IMR-90 (cell line): Measurements from ENCODE around the gene PSPC1. TPM values are rescaled to one million over a fixed set of nuclear protein-coding genes. Genes with fewer than 3 reads are reported as not detected.
"Not testable (repeated sequence)": the region's sequence is repeated elsewhere in the genome, so short reads cannot be mapped to it uniquely, and the experiment has no call there.

Experiments
- ATAC-seq: fragments of 200-7000 bp; cut with Tn5 transposase; 2 replicates; pipeline ENCODE4 v1.9.1; 2020; ENCODE audit warnings: low read depth, mild to moderate bottlenecking, moderate library complexity
- BruUV-seq: library from RNA; stranded (reverse); fragments of 400-500 nt; replicated peaks from 2 replicates; lab custom pipeline; 2021; lab: Mats Ljungman, UMichigan
- CTCF ChIA-PET: fragments of 300-600 bp; formaldehyde crosslinking; extraction: SDS; loops from one replicate; lab custom pipeline; 2021; ENCODE audit warnings: antibody characterized with exemption; lab: Yijun Ruan, JAX
- POLR2A ChIA-PET: fragments of 300-600 bp; sonication (Branson Sonifier 250); formaldehyde crosslinking; loops from one replicate; lab custom pipeline; 2022; ENCODE audit warnings: antibody characterized with exemption; ENCODE audit not compliant: unreplicated experiment; lab: Charles Lee
- DNase-seq: peaks from one replicate; pipeline ENCODE4 v3.0.0; 2013
- H2AFZ ChIP-seq: replicated peaks from 2 replicates; pipeline ENCODE3; 2013; ENCODE audit warnings: low read length, mild to moderate bottlenecking; ENCODE audit not compliant: poor library complexity
- H2AK5ac ChIP-seq: 2 replicates; pipeline ENCODE4 v1.6.1; 2013; ENCODE audit warnings: low read depth, low read length, inconsistent platforms
- H2AK9ac ChIP-seq: replicated peaks from 2 replicates; pipeline ENCODE3; 2013; ENCODE audit warnings: mild to moderate bottlenecking, low read depth, low read length, moderate library complexity; ENCODE audit not compliant: poor library complexity
- H2BK120ac ChIP-seq: 2 replicates; pipeline ENCODE4 v1.6.1; 2013; ENCODE audit warnings: low read depth, low read length, inconsistent platforms
- H2BK15ac ChIP-seq: 3 replicates; pipeline ENCODE4 v1.6.1; 2013; ENCODE audit warnings: low read depth, low read length, inconsistent platforms
- H2BK20ac ChIP-seq: 2 replicates; pipeline ENCODE4 v1.6.1; 2013; ENCODE audit warnings: low read depth, mild to moderate bottlenecking, inconsistent platforms, low read length, moderate library complexity
- H2BK5ac ChIP-seq: 2 replicates; pipeline ENCODE4 v1.6.1; 2013; ENCODE audit warnings: mild to moderate bottlenecking, low read depth, low read length, inconsistent platforms; ENCODE audit not compliant: poor library complexity, severe bottlenecking
- H3K14ac ChIP-seq: replicated peaks from 2 replicates; pipeline ENCODE4 v1.6.1; 2013; ENCODE audit warnings: low read depth, low read length, inconsistent platforms
- H3K18ac ChIP-seq: 2 replicates; pipeline ENCODE4 v1.6.1; 2013; ENCODE audit warnings: low read depth, low read length, control low read depth
- H3K23ac ChIP-seq: 2 replicates; pipeline ENCODE4 v1.6.1; 2013; ENCODE audit warnings: low read depth, low read length, inconsistent platforms
- H3K27ac ChIP-seq: 2 replicates; pipeline ENCODE4 v1.5.1; 2013; ENCODE audit warnings: mild to moderate bottlenecking, control low read depth, low read length; ENCODE audit not compliant: insufficient read depth
- H3K27me3 ChIP-seq: 2 replicates; pipeline ENCODE4 v1.6.1; 2013; ENCODE audit warnings: low read length; ENCODE audit not compliant: control insufficient read depth, insufficient read depth
- H3K36me3 ChIP-seq: 2 replicates; pipeline ENCODE4 v1.6.1; 2013; ENCODE audit warnings: low read length, mixed read lengths; ENCODE audit not compliant: control insufficient read depth, insufficient read depth
- H3K4ac ChIP-seq: 2 replicates; pipeline ENCODE4 v1.6.1; 2013; ENCODE audit warnings: low read depth, low read length, inconsistent platforms
- H3K4me1 ChIP-seq: 2 replicates; pipeline ENCODE4 v1.6.1; 2013; ENCODE audit warnings: low read length, mixed read lengths; ENCODE audit not compliant: control insufficient read depth, insufficient read depth
- H3K4me2 ChIP-seq: 2 replicates; pipeline ENCODE4 v1.6.1; 2013; ENCODE audit warnings: low read depth, mild to moderate bottlenecking, control low read depth, low read length, moderate library complexity
- H3K4me3 ChIP-seq: 2 replicates; pipeline ENCODE4 v1.5.1; 2013; ENCODE audit warnings: low read depth, mild to moderate bottlenecking, control low read depth, low read length, moderate library complexity; ENCODE audit not compliant: insufficient read depth
- H3K56ac ChIP-seq: 2 replicates; pipeline ENCODE4 v1.6.1; 2013; ENCODE audit warnings: low read length, inconsistent platforms; ENCODE audit not compliant: insufficient read depth; ENCODE audit errors: extremely low read depth
- H3K79me1 ChIP-seq, 2 experiments: 2 replicates each; pipeline ENCODE4 v1.6.1; 2013; ENCODE audit warnings: low read length in 2 of 2, inconsistent platforms in 1 of 2, low read depth in 1 of 2
- H3K9ac ChIP-seq: 2 replicates; pipeline ENCODE4 v1.6.1; 2013; ENCODE audit warnings: low read depth, low read length, control low read depth
- H3K9me1 ChIP-seq: 2 replicates; pipeline ENCODE4 v1.6.1; 2013; ENCODE audit warnings: low read length, inconsistent platforms; ENCODE audit not compliant: insufficient read depth
- H3K9me3 ChIP-seq: 2 replicates; pipeline ENCODE4 v1.6.1; 2013; ENCODE audit warnings: low read length; ENCODE audit not compliant: control insufficient read depth, insufficient read depth
- H4K20me1 ChIP-seq: 2 replicates; pipeline ENCODE4 v1.6.1; 2013; ENCODE audit warnings: low read length, inconsistent platforms; ENCODE audit not compliant: insufficient read depth
- H4K5ac ChIP-seq: 2 replicates; pipeline ENCODE4 v1.6.1; 2013; ENCODE audit warnings: mild to moderate bottlenecking, low read depth, low read length, control low read depth
- H4K8ac ChIP-seq, 2 experiments: 2 replicates each; pipeline ENCODE4 v1.6.1; 2013; ENCODE audit warnings: low read depth in 2 of 2, low read length in 2 of 2, control low read depth in 1 of 2, inconsistent platforms in 1 of 2
- H4K91ac ChIP-seq: 2 replicates; pipeline ENCODE4 v1.6.1; 2013; ENCODE audit warnings: low read depth, low read length, inconsistent platforms; ENCODE audit not compliant: insufficient read depth
- WGBS, 2 experiments: methylation state at CpG; one replicate each; pipeline versions ENCODE4 v1.1.5 to v1.1.7; 2013; ENCODE audit warnings: missing lambda C conversion rate in 2 of 2; ENCODE audit not compliant: insufficient read length in 1 of 2; ENCODE audit errors: extremely low coverage in 2 of 2; 5-methylcytosine and 5-hydroxymethylcytosine counted together
- dilution Hi-C: fragments of 300-500 bp; cut with HindIII; formaldehyde crosslinking; loops from one replicate; pipeline ENCODE4 v1.14.3; 2018; ENCODE audit warnings: low sequenced_read_pairs; ENCODE audit not compliant: unreplicated experiment
- in situ Hi-C: fragments of 300-500 bp; cut with MboI; formaldehyde crosslinking; loops from 3 replicates; pipeline ENCODE4 v1.14.3; 2019; ENCODE audit warnings: low sequenced_read_pairs, inconsistent platforms, mixed read lengths
- intact Hi-C: fragments of 100-400 bp; cut with micrococcal nuclease; formaldehyde crosslinking; loops from 2 replicates; pipeline ENCODE4 v1.10.0; 2022
- polyA plus RNA-seq, 3 experiments: library from polyadenylated mRNA; depleted of rRNA; stranded (reverse); fragments of >200 nt; gene quantifications; 2 replicates each; pipeline ENCODE4 v1.2.3, GENCODE V29; 2012; ENCODE audit warnings: low replicate concordance in 1 of 3
- total RNA-seq: library from RNA; depleted of rRNA; stranded (reverse); fragments of >200 nt; gene quantifications from 2 replicates; pipeline ENCODE4 v1.2.3, GENCODE V29; 2012

Gene PSPC1
- total and polyA plus RNA-seq, 2 of the 4 experiments (the other 2 are of a cell fraction), result 38.3 to 39.8 TPM

DNA sequence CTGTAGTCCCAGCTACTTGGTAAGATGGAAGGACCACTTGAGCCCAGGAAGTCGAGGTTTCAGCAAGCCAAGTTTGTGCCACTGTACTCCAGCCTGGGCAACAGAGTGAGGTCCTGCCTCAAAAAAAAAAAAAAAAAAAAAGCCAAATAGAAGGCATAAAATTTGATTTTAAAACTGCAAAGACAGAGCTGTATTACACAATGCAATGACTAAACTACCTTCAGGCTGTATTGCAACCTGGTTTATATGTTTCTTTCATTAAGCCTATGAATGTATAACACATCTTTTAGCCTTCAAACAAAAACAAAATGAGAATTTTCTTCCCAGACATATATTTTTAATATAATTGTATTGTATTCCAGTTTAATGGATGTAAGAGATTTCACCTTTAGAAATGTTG is 73.7 kb downstream of the PSPC1 start:
- H3K27ac ChIP-seq, H2AFZ ChIP-seq, H2BK120ac ChIP-seq, H2BK15ac ChIP-seq, H3K4me2 ChIP-seq, ATAC-seq, POLR2A ChIA-PET, H3K14ac ChIP-seq, H2AK9ac ChIP-seq, H4K91ac ChIP-seq, H4K8ac ChIP-seq, H3K4ac ChIP-seq, H2BK20ac ChIP-seq, H3K9me3 ChIP-seq, H3K27me3 ChIP-seq, H4K5ac ChIP-seq, H2AK5ac ChIP-seq, H3K9ac ChIP-seq, H3K36me3 ChIP-seq, H4K20me1 ChIP-seq, H3K4me3 ChIP-seq, H3K4me1 ChIP-seq, H3K56ac ChIP-seq, H3K9me1 ChIP-seq, H3K18ac ChIP-seq, dilution Hi-C loops, H2BK5ac ChIP-seq, BruUV-seq, H3K23ac ChIP-seq, DNase-seq: not testable (repeated sequence)
- peaks cover 3 to 17% of the 10 kb centered on the region in 2 experiments for H3K79me1 ChIP-seq
- intact Hi-C loops (loop anchor here (10.0 kb wide), 1 partner anchor 246 kb away; the partner anchor contains the start of gene ZMYM2), in situ Hi-C loops (loop anchor here (10.0 kb wide), 1 partner anchor 504 kb away; no protein-coding TSS in a partner anchor)
- WGBS, 2 experiments, result no CpG with 5 or more reads among the region's 1 CpG
- CTCF ChIA-PET, result interaction anchor here (0.6 kb wide), 1 partner anchor 188 kb away, joined by 4 read pairs; no protein-coding TSS in a partner anchor

DNA sequence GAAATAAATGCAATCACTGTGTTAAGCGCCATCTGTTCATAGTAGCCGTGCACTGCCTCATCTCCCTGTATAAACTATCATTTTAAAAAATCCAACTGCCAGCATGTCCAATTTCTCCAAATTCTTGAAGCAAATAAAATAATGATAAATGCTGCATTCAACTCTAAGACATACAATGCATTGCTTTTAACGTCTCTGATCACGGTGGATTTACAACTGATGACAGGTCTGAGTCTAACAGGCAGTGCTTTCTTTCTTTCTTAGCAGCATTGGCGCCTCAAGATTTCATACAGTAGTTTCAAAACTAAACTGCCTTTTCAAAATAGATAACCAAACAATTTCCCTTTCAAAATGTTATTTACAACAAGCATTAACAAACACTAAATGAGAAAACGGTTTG is 78.5 kb downstream of the PSPC1 start:
- H4K20me1 ChIP-seq, H3K18ac ChIP-seq, H3K9me1 ChIP-seq, H3K4ac ChIP-seq, H3K4me2 ChIP-seq, DNase-seq, H2AK9ac ChIP-seq, H2BK5ac ChIP-seq, H4K5ac ChIP-seq, H2BK20ac ChIP-seq, H3K27me3 ChIP-seq, H3K9ac ChIP-seq, H2AK5ac ChIP-seq, H3K36me3 ChIP-seq, ATAC-seq, POLR2A ChIA-PET, H4K91ac ChIP-seq, BruUV-seq, H3K9me3 ChIP-seq, H3K4me1 ChIP-seq, H3K4me3 ChIP-seq, CTCF ChIA-PET, H4K8ac ChIP-seq, dilution Hi-C loops, H3K79me1 ChIP-seq, H2AFZ ChIP-seq, H3K23ac ChIP-seq, H3K56ac ChIP-seq, H3K14ac ChIP-seq, H2BK120ac ChIP-seq, H3K27ac ChIP-seq, H2BK15ac ChIP-seq: not testable (repeated sequence)
- in situ Hi-C loops, result loop anchor here (10.0 kb wide), 1 partner anchor 499 kb away; no protein-coding TSS in a partner anchor
- 67% methylated on average over 2 of the region's 6 CpGs; no CpG with 5 or more reads in 1 of the 2 experiments for WGBS, 2 experiments
- intact Hi-C loops, result loop anchor here (10.0 kb wide), 1 partner anchor 251 kb away; the partner anchor contains the start of gene ZMYM2
